Upper lobe of left lung (tissue), 6 donors: Measurements from ENCODE around the gene OGT. TPM values are rescaled to one million over a fixed set of nuclear protein-coding genes. Genes with fewer than 3 reads are reported as not detected.

Experiments
- ATAC-seq, 2 donors: fragments of 200-7000 bp; cut with Tn5 transposase; one replicate each; pipeline ENCODE4 v1.9.1; 2022; ENCODE audit warnings: mild to moderate bottlenecking in 2 of 2, moderate library complexity in 2 of 2; ENCODE audit not compliant: low FRiP score in 2 of 2
- DNase-seq, 2 donors: peaks; one replicate each; pipeline ENCODE4 v3.0.0-alpha.2; 2019 to 2020
- H3K27ac ChIP-seq, 4 donors: fragments of 200-600 bp; sonication (generic); one replicate each; pipeline ENCODE4 v1.5.1; 2016 to 2019
- H3K27me3 ChIP-seq, 4 donors: fragments of 200-600 bp; sonication (generic); one replicate each; pipeline ENCODE4 v1.5.1; 2017 to 2019
- H3K36me3 ChIP-seq, 4 donors: fragments of 200-600 bp; sonication (generic); one replicate each; pipeline ENCODE4 v1.5.1; 2016 to 2019
- H3K4me1 ChIP-seq, 4 donors: fragments of 200-600 bp; sonication (generic); one replicate each; pipeline ENCODE4 v1.5.1; 2018 to 2019
- H3K4me3 ChIP-seq, 4 donors: fragments of 200-600 bp; sonication (generic); one replicate each; pipeline ENCODE4 v1.5.1; 2017 to 2019; ENCODE audit warnings: mild to moderate bottlenecking in 2 of 4, moderate library complexity in 1 of 4
- H3K9me3 ChIP-seq, 4 donors: fragments of 200-600 bp; sonication (generic); one replicate each; pipeline ENCODE4 v1.5.1; 2018 to 2019
- EP300 ChIP-seq, 4 donors: sonication (generic); formaldehyde crosslinking; IDR thresholded peaks; one replicate each; pipeline ENCODE4 v1.5.1; 2017; ENCODE audit warnings: antibody characterized with exemption in 4 of 4, control low read depth in 2 of 4
- POLR2A ChIP-seq, 4 donors: fragments of 450-650 bp; IDR thresholded peaks; one replicate each; pipeline ENCODE4 v1.5.1; 2016 to 2017; ENCODE audit warnings: antibody characterized with exemption in 4 of 4, mild to moderate bottlenecking in 2 of 4
- POLR2AphosphoS5 ChIP-seq, 2 donors: sonication (generic); formaldehyde crosslinking; IDR thresholded peaks; one replicate each; pipeline ENCODE4 v1.5.1; 2017; ENCODE audit warnings: antibody characterized with exemption in 2 of 2
- WGBS, 2 donors: methylation state at CpG; one replicate each; pipeline ENCODE4 v1.1.5; 2017 to 2018; 5-methylcytosine and 5-hydroxymethylcytosine counted together
- total RNA-seq, 6 donors: library from RNA; depleted of rRNA in 4 of 6; stranded (reverse); fragments of >200 nt in 4 of 6; gene quantifications; one replicate each; pipeline versions ENCODE4 v1.1.0 to v1.2.1, GENCODE V29; 2016 to 2021
- TF ChIP-seq, protein P1 (sequence below), 6 experiments: fragments of 450-650 bp in 4 of 6; fragments of 200-600 bp in 2 of 6; sonication (generic) in 2 of 6; IDR thresholded peaks; one replicate each; pipeline ENCODE4 v1.5.1; 2016 to 2019; ENCODE audit warnings: antibody characterized with exemption in 6 of 6
- donor health status: DM: no; HTN: no; CAD: no; lungs with moderate emphysema.
- donor health status: DM: no; HTN: yes; CAD: no; lungs with severe emphysema.

Gene OGT
- total RNA-seq, 6 donors from 2014 or later, result 88.3 to 315 (median 159) TPM

DNA sequence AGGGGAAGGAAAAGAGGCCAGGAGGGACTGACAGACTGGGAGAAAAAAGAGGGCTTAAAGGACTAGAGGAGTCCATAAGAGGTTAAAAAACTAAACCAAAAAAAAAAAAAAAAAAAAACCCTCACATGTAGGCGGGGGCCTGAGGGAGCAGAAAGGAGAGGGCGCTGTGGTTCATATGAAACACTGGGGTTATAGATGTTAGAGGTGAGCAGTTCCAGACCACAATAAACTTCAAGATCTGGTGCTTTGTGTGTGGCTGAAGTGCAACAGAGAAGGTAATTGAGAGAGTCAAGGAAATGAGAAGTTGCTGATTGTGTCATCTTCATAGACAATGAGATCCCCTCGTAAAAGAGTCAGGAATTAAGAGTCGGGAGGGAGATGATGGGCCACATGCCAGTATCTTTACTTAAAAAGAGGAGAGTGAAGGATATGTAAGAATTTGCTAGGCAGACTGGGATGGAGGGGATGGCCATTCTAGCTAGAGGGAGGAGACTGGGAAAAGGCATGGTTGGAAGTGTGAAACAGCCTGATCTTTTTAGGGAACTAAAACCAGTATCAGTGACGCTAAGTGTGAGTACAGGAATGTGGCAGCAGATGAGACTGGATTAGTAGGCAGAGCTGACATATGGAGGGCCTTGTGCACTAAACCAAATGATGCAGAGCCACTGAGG, 18.4 kb upstream of the OGT start:
- peaks cover 0 to 6% (median 0%) of the 10 kb centered on the region in 4 donors for H3K9me3 ChIP-seq
- DNase-seq (no peak), ATAC-seq (no peak)
- 20 to 45% methylated on average over 5 of the region's 5 CpGs for WGBS, 2 donors
- TF ChIP-seq POLR2A (IDR thresholded peaks at IDR 0.05) (no peak), POLR2AphosphoS5 (IDR thresholded peaks at IDR 0.05) (no peak), EP300 (IDR thresholded peaks at IDR 0.05) (no peak)
- TF ChIP-seq, protein P1, sequence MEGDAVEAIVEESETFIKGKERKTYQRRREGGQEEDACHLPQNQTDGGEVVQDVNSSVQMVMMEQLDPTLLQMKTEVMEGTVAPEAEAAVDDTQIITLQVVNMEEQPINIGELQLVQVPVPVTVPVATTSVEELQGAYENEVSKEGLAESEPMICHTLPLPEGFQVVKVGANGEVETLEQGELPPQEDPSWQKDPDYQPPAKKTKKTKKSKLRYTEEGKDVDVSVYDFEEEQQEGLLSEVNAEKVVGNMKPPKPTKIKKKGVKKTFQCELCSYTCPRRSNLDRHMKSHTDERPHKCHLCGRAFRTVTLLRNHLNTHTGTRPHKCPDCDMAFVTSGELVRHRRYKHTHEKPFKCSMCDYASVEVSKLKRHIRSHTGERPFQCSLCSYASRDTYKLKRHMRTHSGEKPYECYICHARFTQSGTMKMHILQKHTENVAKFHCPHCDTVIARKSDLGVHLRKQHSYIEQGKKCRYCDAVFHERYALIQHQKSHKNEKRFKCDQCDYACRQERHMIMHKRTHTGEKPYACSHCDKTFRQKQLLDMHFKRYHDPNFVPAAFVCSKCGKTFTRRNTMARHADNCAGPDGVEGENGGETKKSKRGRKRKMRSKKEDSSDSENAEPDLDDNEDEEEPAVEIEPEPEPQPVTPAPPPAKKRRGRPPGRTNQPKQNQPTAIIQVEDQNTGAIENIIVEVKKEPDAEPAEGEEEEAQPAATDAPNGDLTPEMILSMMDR (IDR thresholded peaks at IDR 0.05), result no peak
- H3K36me3 ChIP-seq, result no peaks in the 10 kb centered on the region
- no peaks in the 10 kb centered on the region for H3K27me3 ChIP-seq
- no peak overlapping the region for H3K4me3 ChIP-seq
- peaks cover 0 to 4% (median 0%) of the 10 kb centered on the region in 4 donors for H3K4me1 ChIP-seq
- no peak overlapping the region for H3K27ac ChIP-seq

DNA sequence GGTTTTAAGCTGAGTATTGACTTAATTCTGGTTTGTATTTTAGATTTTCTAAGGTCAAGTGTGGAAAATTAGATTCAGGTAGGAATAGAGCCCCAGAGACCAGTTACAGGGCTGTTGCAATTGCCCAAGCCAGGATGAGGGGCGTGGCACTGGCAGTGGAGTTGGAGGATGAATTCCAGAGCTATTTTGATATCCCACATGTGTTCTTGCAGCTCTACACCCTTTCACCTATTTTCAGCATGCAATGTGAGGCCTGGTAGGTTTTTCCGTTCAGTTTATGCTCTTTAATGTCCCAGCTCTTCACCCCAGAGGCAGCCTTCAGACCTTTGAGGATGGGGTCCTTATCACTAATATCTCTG, 17.9 kb upstream of the OGT start:
- no peak overlapping the region for H3K27ac ChIP-seq
- peaks cover 0 to 6% (median 0%) of the 10 kb centered on the region in 4 donors for H3K9me3 ChIP-seq
- 46 to 83% methylated on average over 2 of the region's 2 CpGs for WGBS, 2 donors
- H3K4me3 ChIP-seq, result no peak overlapping the region
- TF ChIP-seq POLR2A (IDR thresholded peaks at IDR 0.05) (no peak), POLR2AphosphoS5 (IDR thresholded peaks at IDR 0.05) (no peak)
- H3K4me1 ChIP-seq, result peaks cover 0 to 4% (median 0%) of the 10 kb centered on the region in 4 donors
- no peak for ATAC-seq
- no peaks in the 10 kb centered on the region for H3K27me3 ChIP-seq
- no peaks in the 10 kb centered on the region for H3K36me3 ChIP-seq
- DNase-seq, result no peak

DNA sequence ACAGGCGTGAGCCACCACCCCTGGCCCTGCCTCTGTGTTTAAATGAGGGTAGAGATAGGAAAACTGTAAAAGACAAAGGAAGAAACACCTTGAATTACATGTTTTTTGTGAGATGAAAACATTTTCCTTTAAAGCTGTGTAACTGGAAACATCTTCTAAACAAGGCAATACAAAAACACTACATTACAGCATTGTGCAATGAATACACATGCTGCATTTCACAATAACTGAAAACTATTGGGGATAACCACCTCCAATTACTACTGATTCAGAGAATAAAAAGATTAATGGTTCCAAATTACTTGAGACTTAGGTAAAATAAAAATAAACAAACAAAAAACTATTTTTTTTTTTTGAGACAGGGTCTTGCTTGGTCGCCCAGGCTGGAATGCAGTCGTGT, 7.6 kb upstream of the OGT start:
- DNase-seq (no peak), ATAC-seq (no peak)

DNA sequence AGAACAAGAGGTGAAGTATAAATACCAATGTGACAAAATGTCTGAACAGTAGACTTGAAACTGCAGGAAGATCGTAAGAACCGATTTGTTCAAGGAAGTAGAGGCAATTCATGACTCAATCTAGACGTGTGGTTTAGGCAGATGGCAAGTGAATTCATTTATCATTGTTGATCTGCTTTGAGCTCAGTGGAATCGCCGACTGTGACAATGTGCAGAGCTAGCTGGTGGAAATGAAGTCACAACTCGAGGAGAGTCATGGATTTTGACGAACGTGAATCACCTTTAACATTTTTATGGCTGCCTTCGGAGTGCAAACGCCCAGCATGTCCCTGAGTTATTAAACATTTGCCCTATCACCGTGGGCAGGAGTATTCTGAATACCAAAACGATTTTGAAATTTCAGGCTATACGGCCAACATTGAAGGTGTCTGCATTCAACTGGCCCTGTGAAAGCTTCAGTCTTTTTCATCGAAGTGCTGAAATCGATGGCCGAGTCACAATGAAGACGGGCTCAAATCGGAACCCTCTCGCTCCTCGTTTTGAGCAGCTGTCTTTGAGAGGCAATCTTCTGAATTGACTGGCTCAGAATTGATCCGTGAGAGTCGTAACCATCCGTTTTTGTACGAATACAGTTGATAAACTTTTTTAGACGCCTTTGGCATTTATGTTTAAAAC, 689 bp upstream of the OGT start:
- no peaks in the 10 kb centered on the region for H3K36me3 ChIP-seq
- TF ChIP-seq POLR2AphosphoS5 (IDR thresholded peaks at IDR 0.05), result peak; percentile 14 to 19
- TF ChIP-seq EP300 (IDR thresholded peaks at IDR 0.05), result no peak
- H3K27ac ChIP-seq, result peak overlapping the region; percentile 86 to 92 (median 89)
- peaks cover 0 to 2% (median 0%) of the 10 kb centered on the region in 4 donors for H3K4me1 ChIP-seq
- DNase-seq (no peak), ATAC-seq (peak in 1 of 2 donors; percentile 45)
- peak overlapping the region in 3 of 4 donors; percentile 45 to 77 (median 74) for H3K4me3 ChIP-seq
- WGBS, 2 donors, result 0 to 32% methylated on average over 14 to 25 of the region's 25 CpGs
- H3K27me3 ChIP-seq, result no peaks in the 10 kb centered on the region
- H3K9me3 ChIP-seq, result peaks cover 0 to 4% (median 0%) of the 10 kb centered on the region in 4 donors

More for the DNA sequence above, 7.6 kb upstream of the OGT start:
- H3K4me3 ChIP-seq, result no peak overlapping the region
- WGBS, 2 donors, result 85 to 95% methylated on average over 3 of the region's 3 CpGs
- H3K27me3 ChIP-seq, result no peaks in the 10 kb centered on the region
- H3K4me1 ChIP-seq, result no peaks in the 10 kb centered on the region
- H3K36me3 ChIP-seq, result no peaks in the 10 kb centered on the region
- TF ChIP-seq POLR2AphosphoS5 (IDR thresholded peaks at IDR 0.05) (no peak), POLR2A (IDR thresholded peaks at IDR 0.05) (no peak), EP300 (IDR thresholded peaks at IDR 0.05) (no peak)
- TF ChIP-seq, protein P1 (IDR thresholded peaks at IDR 0.05), result no peak
- H3K27ac ChIP-seq, result no peak overlapping the region
- H3K9me3 ChIP-seq, result no peaks in the 10 kb centered on the region

DNA sequence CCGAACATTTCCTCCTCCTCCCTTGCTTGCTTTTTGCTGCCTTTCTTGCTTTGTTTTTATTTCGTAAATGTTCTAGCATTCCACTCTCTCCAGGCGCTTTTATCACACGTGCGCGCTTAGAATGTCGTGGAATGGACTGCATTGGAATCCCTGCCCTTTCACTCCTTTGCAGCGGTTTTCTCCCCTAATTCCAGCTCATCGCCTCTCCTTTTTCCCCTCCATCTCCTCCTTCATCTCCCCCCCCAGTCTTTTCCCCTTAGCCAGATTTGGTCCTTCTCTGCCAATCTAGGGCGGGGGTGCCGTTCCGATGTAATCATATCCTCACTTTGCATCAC, 579 bp downstream of the OGT start:
- Histone ChIP-seq H3K4me3 (peak overlapping the region; percentile 45 to 77 (median 65)), H3K9me3 (peaks cover 0 to 4% (median 0%) of the 10 kb centered on the region in 4 donors), H3K27ac (peak overlapping the region; percentile 86 to 92 (median 89)), H3K36me3 (peaks cover 0 to 6% (median 0%) of the 10 kb centered on the region in 4 donors), H3K27me3 (no peaks in the 10 kb centered on the region), H3K4me1 (peaks cover 3 to 10% (median 8%) of the 10 kb centered on the region in 4 donors)
- TF ChIP-seq POLR2AphosphoS5 (IDR thresholded peaks at IDR 0.05) (no peak), POLR2A (IDR thresholded peaks at IDR 0.05) (no peak), EP300 (IDR thresholded peaks at IDR 0.05) (no peak)
- TF ChIP-seq, protein P1 (IDR thresholded peaks at IDR 0.05), result no peak
- peak in 1 of 2 donors; percentile 6 for ATAC-seq
- DNase-seq, result no peak
- 0 to 35% methylated on average over 12 of the region's 12 CpGs for whole genome bisulfite sequencing, 2 donors
